Uterus (tissue), 4 donors: ENCODE measurements around the gene C11orf58. TPM values are rescaled to one million over a fixed set of nuclear protein-coding genes. Genes with fewer than 3 reads are reported as not detected.
A peak's percentile ranks its signal among the peaks of the same experiment; 100 is the strongest.

Experiments used
- DNase-seq, 2 donors: peaks; one replicate each; pipeline ENCODE4 v3.0.0-alpha.2; 2019 to 2020
- H3K27ac ChIP-seq, 2 donors: fragments of 200-600 bp; sonication (generic); 1 replicate in 1 of 2; 2 replicates in 1 of 2; pipeline ENCODE4 v1.5.1; 2016 to 2018
- H3K27me3 ChIP-seq, 2 donors: fragments of 200-600 bp; sonication (generic); one replicate each; pipeline ENCODE4 v1.5.1; 2018 to 2019; ENCODE audit warnings: control low read depth in 1 of 2
- H3K36me3 ChIP-seq, 2 donors: fragments of 200-600 bp; sonication (generic); one replicate each; pipeline ENCODE4 v1.5.1; 2019; ENCODE audit warnings: control low read depth in 1 of 2
- H3K4me1 ChIP-seq, 2 donors: fragments of 200-600 bp; sonication (generic); one replicate each; pipeline ENCODE4 v1.5.1; 2018 to 2019; ENCODE audit warnings: control low read depth in 1 of 2
- H3K4me3 ChIP-seq, 2 donors: fragments of 200-600 bp; sonication (generic); 1 replicate in 1 of 2; 2 replicates in 1 of 2; pipeline ENCODE4 v1.5.1; 2018 to 2019; ENCODE audit warnings: mild to moderate bottlenecking in 1 of 2
- H3K9me3 ChIP-seq, 2 donors: fragments of 200-600 bp; sonication (generic); one replicate each; pipeline ENCODE4 v1.5.1; 2019; ENCODE audit warnings: control low read depth in 1 of 2
- POLR2A ChIP-seq, 2 donors: fragments of 450-650 bp; IDR thresholded peaks; one replicate each; pipeline ENCODE4 v1.6.1; 2016; ENCODE audit warnings: antibody characterized with exemption in 2 of 2, mild to moderate bottlenecking in 1 of 2, moderate library complexity in 1 of 2
- intact Hi-C: fragments of 100-400 bp; cut with DNase I; formaldehyde crosslinking; loops from one replicate; pipeline ENCODE4 v1.15.1; 2023; ENCODE audit warnings: low total_unique reads
- total RNA-seq, 4 donors: library from RNA; depleted of rRNA in 3 of 4; stranded (reverse); fragments of >200 nt in 3 of 4; gene quantifications; one replicate each; pipeline versions ENCODE4 v1.1.0 to v1.2.4, GENCODE V29; 2014 to 2023
- TF ChIP-seq, protein P1 (sequence below), 4 experiments: fragments of 200-600 bp in 2 of 4; fragments of 450-650 bp in 2 of 4; sonication (generic) in 2 of 4; IDR thresholded peaks; one replicate each; pipeline ENCODE4 v1.5.1; 2016 to 2019; ENCODE audit warnings: antibody characterized with exemption in 4 of 4, mild to moderate bottlenecking in 2 of 4, moderate library complexity in 1 of 4
- donor health status: DM: yes; HTN: yes; CAD: no.

Gene C11orf58
- total RNA-seq, 4 donors from 2014 or later, result 126 to 252 (median 148) TPM

GRCh38 chr11:16727806-16728205, 10.6 kb upstream of the C11orf58 start:
- Histone ChIP-seq H3K4me3 (no peak overlapping the region), H3K4me1 (no peaks in the 10 kb centered on the region), H3K9me3 (no peaks in the 10 kb centered on the region), H3K27me3 (no peaks in the 10 kb centered on the region), H3K27ac (no peak overlapping the region), H3K36me3 (no peaks in the 10 kb centered on the region)
- DNase-seq, result no peak
- TF ChIP-seq, protein P1, sequence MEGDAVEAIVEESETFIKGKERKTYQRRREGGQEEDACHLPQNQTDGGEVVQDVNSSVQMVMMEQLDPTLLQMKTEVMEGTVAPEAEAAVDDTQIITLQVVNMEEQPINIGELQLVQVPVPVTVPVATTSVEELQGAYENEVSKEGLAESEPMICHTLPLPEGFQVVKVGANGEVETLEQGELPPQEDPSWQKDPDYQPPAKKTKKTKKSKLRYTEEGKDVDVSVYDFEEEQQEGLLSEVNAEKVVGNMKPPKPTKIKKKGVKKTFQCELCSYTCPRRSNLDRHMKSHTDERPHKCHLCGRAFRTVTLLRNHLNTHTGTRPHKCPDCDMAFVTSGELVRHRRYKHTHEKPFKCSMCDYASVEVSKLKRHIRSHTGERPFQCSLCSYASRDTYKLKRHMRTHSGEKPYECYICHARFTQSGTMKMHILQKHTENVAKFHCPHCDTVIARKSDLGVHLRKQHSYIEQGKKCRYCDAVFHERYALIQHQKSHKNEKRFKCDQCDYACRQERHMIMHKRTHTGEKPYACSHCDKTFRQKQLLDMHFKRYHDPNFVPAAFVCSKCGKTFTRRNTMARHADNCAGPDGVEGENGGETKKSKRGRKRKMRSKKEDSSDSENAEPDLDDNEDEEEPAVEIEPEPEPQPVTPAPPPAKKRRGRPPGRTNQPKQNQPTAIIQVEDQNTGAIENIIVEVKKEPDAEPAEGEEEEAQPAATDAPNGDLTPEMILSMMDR (IDR thresholded peaks at IDR 0.05), result no peak
- no peak for TF ChIP-seq POLR2A (IDR thresholded peaks at IDR 0.05)
- intact Hi-C loops, result no loop called here

GRCh38 chr11:16737818-16738192, 642 bp upstream of the C11orf58 start:
- H3K27ac ChIP-seq, result peak overlapping the region; percentile 87 to 93
- intact Hi-C loops, result no loop called here
- no peak for DNase-seq

GRCh38 chr11:16738947-16739815, 734 bp downstream of the C11orf58 start:
- DNase-seq, result no peak
- no peaks in the 10 kb centered on the region for H3K27me3 ChIP-seq
- intact Hi-C loops, result no loop called here
- peak overlapping the region; percentile 72 to 93 for H3K4me3 ChIP-seq
- no peaks in the 10 kb centered on the region for H3K36me3 ChIP-seq
- no peaks in the 10 kb centered on the region for H3K9me3 ChIP-seq
- peak overlapping the region; percentile 87 to 93 for H3K27ac ChIP-seq
- TF ChIP-seq POLR2A (IDR thresholded peaks at IDR 0.05), result no peak
- TF ChIP-seq, protein P1 (IDR thresholded peaks at IDR 0.05), result no peak
- peaks cover 7 to 12% of the 10 kb centered on the region in 2 donors for H3K4me1 ChIP-seq

More at GRCh38 chr11:16737818-16738192, 642 bp upstream of the C11orf58 start:
- Histone ChIP-seq H3K9me3 (no peaks in the 10 kb centered on the region), H3K36me3 (no peaks in the 10 kb centered on the region), H3K27me3 (no peaks in the 10 kb centered on the region), H3K4me3 (peak overlapping the region; percentile 72 to 93), H3K4me1 (peaks cover 7 to 12% of the 10 kb centered on the region in 2 donors)
- TF ChIP-seq, protein P1 (IDR thresholded peaks at IDR 0.05), result no peak
- TF ChIP-seq POLR2A (IDR thresholded peaks at IDR 0.05), result no peak

- TF ChIP-seq, protein P1 (IDR thresholded peaks at IDR 0.05), result no peak
- TF ChIP-seq POLR2A (IDR thresholded peaks at IDR 0.05), result no peak
- H3K4me1 ChIP-seq, result peaks cover 7 to 20% of the 10 kb centered on the region in 2 donors
- intact Hi-C loops, result no loop called here
These were observed 3.0 kb downstream of the C11orf58 start for GRCh38 chr11:16741473-16741872.

DNA sequence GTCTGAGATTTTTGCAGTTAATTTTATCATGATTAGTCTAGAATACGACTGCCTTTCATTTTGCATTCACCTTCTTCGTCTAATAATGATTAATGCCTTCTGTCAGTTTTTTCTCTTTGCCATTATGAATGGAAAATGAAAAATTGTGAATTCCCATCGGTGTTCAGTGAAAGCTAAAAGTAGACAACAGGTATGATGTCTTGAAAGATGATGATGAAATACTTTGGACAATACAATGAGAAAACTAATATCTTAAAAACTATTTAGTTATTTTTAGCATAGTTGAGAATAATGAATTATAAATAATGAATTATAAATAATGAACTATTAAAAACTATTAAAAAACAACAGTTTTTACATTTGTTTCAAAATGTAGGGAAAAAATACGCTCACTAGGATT, 5.0 kb downstream of the C11orf58 start:
- Histone ChIP-seq H3K4me1 (peaks cover 7 to 20% of the 10 kb centered on the region in 2 donors), H3K36me3 (no peaks in the 10 kb centered on the region), H3K27ac (no peak overlapping the region), H3K9me3 (no peaks in the 10 kb centered on the region), H3K4me3 (no peak overlapping the region), H3K27me3 (no peaks in the 10 kb centered on the region)
- TF ChIP-seq, protein P1 (IDR thresholded peaks at IDR 0.05), result no peak
- no peak for TF ChIP-seq POLR2A (IDR thresholded peaks at IDR 0.05)
- intact Hi-C loops, result no loop called here
- DNase-seq, result no peak

More at GRCh38 chr11:16741473-16741872, 3.0 kb downstream of the C11orf58 start:
- Histone ChIP-seq H3K36me3 (no peaks in the 10 kb centered on the region), H3K27me3 (no peaks in the 10 kb centered on the region), H3K9me3 (no peaks in the 10 kb centered on the region), H3K27ac (no peak overlapping the region), H3K4me3 (no peak overlapping the region)
- DNase-seq, result no peak
